ENCODE results near the gene ZBTB40.

- TF ChIP-seq CTCF (IDR thresholded peaks at IDR 0.05) (no peak), EP300 (IDR thresholded peaks at IDR 0.05) (no peak), POLR2A (IDR thresholded peaks at IDR 0.05; ENCODE audit: low read depth) (no peak), POLR2AphosphoS5 (IDR thresholded peaks at IDR 0.05) (no peak)
These were observed 50.6 kb downstream of the ZBTB40 start for GRCh38 chr1:22502202-22502601.

Data from esophagus muscularis mucosa (tissue), 4 donors.